ELF-1 (cell line): ENCODE results near the gene GRPR.

ENCODE experiments used
- DNase-seq: peaks from one replicate; pipeline ENCODE4 v3.0.0-alpha.2; 2016; ENCODE audit warnings: low read depth, low spot score

Gene GRPR

GRCh38 chrX:16123222-16123786 is at the start of gene GRPR:
Gene GRPR, plus strand, starts transcription at chrX:16123565. Its CDS starts 389 bp downstream, at chrX:16123954.
- peak; percentile 91 for DNase-seq

DNA sequence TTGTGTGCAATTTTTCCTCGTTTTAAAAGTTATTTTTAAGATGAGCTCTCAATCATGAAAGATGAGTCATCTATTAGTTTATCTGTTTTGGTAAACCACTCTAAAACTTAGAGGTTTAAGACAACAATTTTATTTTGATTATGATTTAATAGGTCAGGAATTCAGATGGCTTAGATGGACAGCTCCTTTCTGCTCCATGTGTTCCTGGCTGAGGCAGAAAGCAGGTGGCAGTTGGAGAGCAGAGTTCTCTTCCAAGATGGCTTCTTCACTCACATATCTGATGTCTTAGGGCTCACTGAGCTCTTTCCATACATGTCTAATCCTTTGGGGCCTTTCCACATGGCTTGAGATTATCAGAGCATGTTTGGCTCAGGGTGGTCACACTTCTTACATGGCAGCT is 48.3 kb upstream of the GRPR start:
- DNase-seq = no peak

DNA sequence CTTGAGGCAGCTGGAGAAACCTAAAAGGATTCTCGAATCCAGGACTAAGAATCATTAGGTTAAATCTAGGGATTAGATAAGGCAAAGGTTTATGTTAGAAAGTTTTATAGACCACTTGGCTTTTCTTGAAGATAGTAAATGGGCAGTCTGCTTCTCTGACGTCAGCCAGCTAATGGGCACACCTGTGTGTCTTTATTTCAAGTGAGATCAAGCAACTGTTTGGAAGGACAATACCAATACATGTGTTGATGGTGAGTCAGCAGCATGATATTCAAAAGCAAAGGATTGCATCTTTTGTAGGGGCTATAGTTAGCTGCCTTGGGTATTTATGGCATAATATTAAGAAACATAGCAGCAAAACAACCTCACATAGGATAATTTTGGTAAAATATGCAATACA is 46.5 kb upstream of the GRPR start:
- DNase-seq = no peak

GRCh38 chrX:16077811-16078210 is 45.6 kb upstream of the GRPR start:
- DNase-seq = no peak

- DNase-seq = no peak
Measured at GRCh38 chrX:16081357-16081756, 42.0 kb upstream of the GRPR start.

- no peak for DNase-seq
Measured at GRCh38 chrX:16082470-16083085, 40.8 kb upstream of the GRPR start.

- DNase-seq = no peak
Measured at GRCh38 chrX:16087076-16087475, 36.3 kb upstream of the GRPR start.

GRCh38 chrX:16089086-16089485 is 34.3 kb upstream of the GRPR start:
- DNase-seq = no peak

DNA sequence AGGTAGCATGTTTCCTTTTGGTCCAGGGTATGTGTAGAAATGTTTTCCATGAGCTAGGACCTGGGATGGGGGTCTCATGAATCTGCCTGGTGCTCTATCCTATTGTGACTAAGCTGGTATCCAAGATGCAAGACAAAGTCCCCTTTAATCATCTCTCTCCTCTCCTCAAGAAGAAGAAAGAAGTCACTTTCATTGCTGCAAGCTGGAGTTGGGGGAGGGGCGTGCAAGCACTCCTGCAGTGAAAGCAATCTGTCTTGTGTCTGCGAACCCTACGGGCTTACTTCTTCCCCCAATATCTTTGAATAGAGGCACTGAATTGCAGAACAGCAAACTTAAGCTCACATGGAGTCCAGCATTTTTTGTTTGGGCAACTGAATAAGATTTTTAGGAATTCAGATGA is 27.2 kb upstream of the GRPR start:
- peak; percentile 44 for DNase-seq

GRCh38 chrX:16100673-16101072 is 22.7 kb upstream of the GRPR start:
- DNase-seq = no peak

GRCh38 chrX:16101581-16101980 is 21.8 kb upstream of the GRPR start:
- no peak for DNase-seq

- DNase-seq = no peak
Measured at GRCh38 chrX:16103625-16104024, 19.7 kb upstream of the GRPR start.

DNA sequence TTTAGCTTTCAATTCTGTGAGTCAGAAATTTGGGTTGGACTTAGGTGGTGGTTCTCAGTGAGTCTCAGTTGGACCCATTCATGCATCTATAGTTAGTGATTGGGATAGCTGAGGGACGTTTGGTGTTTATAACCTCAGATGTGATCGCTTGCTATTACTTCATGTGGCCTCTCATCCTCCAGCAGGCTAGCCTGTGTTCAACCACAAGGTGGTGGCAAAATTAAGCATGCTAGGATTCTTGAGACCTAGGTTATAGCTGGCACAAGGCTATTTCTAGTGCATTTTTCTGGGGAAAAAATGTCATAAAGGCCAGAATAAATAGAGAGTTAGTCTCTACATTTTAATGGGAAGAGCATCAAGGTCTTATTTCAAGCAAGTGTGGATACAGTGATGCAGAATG is 10.9 kb upstream of the GRPR start:
- no peak for DNase-seq

- no peak for DNase-seq
Measured at GRCh38 chrX:16113978-16114565, 9.3 kb upstream of the GRPR start.

DNA sequence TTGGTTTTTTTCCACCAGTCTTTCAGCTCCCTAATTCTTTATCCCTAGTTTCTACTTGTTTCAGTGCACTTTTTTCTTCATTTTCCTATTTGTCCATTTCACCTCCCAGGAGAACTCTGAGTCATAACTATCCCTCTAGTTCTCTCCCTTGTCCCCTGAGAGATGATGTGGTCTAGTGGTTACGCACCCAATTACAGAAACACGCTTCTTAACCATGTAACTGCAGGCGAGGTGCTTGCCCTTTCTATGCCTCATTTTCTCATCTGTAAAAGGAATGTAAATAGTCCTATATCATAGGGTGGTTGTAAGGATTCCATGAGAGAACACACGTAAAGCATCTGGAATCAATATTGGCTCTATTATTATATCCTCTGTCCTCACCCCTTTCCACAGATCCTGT is 8.8 kb upstream of the GRPR start:
- DNase-seq = no peak

DNA sequence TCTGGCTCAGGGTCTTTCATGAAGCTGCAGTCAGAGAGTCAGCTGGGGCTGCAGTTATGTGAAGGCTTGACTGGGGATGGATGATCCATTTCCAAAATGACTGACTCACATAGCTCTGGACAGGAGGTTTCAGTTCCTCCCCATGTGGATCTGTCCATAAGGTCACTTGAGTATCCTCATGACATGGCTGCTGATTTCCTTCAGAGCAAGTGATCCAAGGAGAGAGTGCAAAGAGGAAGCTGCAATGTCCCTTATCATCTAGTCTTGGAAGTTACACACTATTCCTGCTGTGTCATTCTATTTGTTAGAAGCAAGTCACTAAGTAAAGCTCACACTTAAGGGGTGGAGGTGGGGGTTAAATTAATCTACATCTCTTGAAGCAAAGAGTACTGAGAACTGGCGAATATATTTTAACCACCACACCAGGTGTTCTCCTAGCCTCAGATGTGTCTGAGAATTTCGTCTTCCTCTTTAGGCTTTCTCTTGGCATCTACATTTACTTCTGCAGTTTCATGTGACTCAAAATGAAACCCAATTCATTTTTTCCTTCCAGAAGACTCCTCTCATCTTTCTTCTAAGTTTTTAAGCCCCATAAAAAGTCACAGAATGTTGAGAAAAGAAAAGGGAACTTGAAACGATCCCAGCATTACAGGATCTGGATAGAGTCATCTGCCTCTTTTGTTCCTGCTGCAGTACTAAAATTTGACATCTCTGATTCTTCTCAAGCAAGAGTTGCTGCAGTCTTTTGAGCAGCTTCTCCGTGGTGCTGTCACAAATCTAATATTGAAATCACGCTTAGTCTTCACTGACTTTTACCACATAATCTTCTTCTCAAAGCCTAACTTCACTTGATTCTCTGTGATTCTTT is 3.8 kb upstream of the GRPR start:
- no peak for DNase-seq

- no peak for DNase-seq
Measured at GRCh38 chrX:16120431-16120830, 2.9 kb upstream of the GRPR start.

GRCh38 chrX:16124201-16124600 is 836 bp downstream of the GRPR start:
- DNase-seq = no peak

GRCh38 chrX:16125520-16126149 is 2.3 kb downstream of the GRPR start:
- DNase-seq = no peak

DNA sequence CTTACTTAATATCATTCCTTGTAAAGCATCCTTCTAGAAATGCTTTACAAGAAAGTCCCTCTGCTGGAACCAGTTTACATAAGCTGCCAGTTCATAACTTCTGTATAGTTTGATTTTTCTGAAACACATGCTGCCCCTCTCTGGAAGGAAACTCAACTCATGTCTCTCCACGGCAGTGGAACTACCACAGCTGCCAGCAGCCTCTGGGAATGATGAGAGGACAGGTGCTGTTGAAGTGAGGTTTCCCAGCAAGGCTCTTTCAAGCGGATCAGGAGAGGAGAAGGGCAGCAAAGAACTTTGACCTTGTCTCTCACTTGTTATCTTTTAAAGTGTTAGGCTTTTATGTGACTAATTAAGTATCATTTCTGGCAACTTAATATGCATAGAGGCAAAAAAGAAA is 7.3 kb downstream of the GRPR start:
- DNase-seq = no peak

DNA sequence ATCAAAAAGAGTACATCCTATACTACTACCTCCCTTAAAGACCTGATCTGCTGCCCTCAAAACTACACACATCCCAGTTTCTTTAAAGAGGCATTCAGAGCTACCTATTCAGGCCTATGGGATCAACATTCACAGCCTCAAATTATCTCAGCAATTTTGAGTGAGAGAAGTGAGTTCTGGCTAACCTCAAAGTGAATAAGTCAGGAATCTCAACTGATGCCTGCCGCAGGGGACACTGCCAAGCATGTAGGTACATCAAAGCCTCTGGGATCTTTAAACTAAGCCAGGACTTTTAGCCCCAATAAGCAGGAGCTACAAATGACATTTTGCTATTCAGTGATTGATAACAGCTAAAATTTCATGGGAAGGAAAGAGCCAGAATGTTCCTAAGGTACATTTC is 11.6 kb downstream of the GRPR start:
- DNase-seq = peak; percentile 50

GRCh38 chrX:16136080-16136479 is 12.7 kb downstream of the GRPR start:
- no peak for DNase-seq
